Activated naive CD8-positive, alpha-beta T cell (primary cell): ENCODE measurements around the gene SSBP1.
"Not testable (repeated sequence)": the region's sequence is repeated elsewhere in the genome, so short reads cannot be mapped to it uniquely, and the experiment has no call there.

Experiments
- H3K27ac Mint-ChIP-seq: one replicate; pipeline ENCODE4 v1.8.0; 2021; ENCODE audit warnings: mixed read lengths
- H3K27me3 Mint-ChIP-seq: one replicate; pipeline ENCODE4 v1.8.0; 2021; ENCODE audit warnings: mixed read lengths
- H3K36me3 Mint-ChIP-seq: one replicate; pipeline ENCODE4 v1.8.0; 2021; ENCODE audit warnings: mixed read lengths
- H3K4me1 Mint-ChIP-seq: one replicate; pipeline ENCODE4 v1.8.0; 2021; ENCODE audit warnings: low read depth, mixed read lengths
- H3K4me3 Mint-ChIP-seq: one replicate; pipeline ENCODE4 v1.8.0; 2021; ENCODE audit warnings: mild to moderate bottlenecking, mixed read lengths
- H3K9me3 Mint-ChIP-seq: one replicate; pipeline ENCODE4 v1.8.0; 2021; ENCODE audit warnings: low read depth, mixed read lengths

The SSBP1 gene

GRCh38 chr7:141717450-141717849, 20.7 kb upstream of the SSBP1 start:
- Mint-ChIP-seq H3K9me3 (no peaks in the 10 kb centered on the region), H3K27ac (no peak overlapping the region), H3K36me3 (peaks cover 4% of the 10 kb centered on the region), H3K4me1 (no peaks in the 10 kb centered on the region), H3K4me3 (no peak overlapping the region), H3K27me3 (no peaks in the 10 kb centered on the region)

GRCh38 chr7:141722529-141722928, 15.6 kb upstream of the SSBP1 start:
- Mint-ChIP-seq H3K36me3 (peaks cover 11% of the 10 kb centered on the region), H3K9me3 (no peaks in the 10 kb centered on the region), H3K4me1 (no peaks in the 10 kb centered on the region), H3K4me3 (no peak overlapping the region), H3K27me3 (no peaks in the 10 kb centered on the region), H3K27ac (no peak overlapping the region)

- Mint-ChIP-seq H3K27ac (no peak overlapping the region), H3K4me3 (no peak overlapping the region), H3K27me3 (no peaks in the 10 kb centered on the region), H3K36me3 (peaks cover 6% of the 10 kb centered on the region), H3K4me1 (no peaks in the 10 kb centered on the region), H3K9me3 (no peaks in the 10 kb centered on the region)
Observed at GRCh38 chr7:141729020-141729419, 9.1 kb upstream of the SSBP1 start.

- Mint-ChIP-seq H3K9me3 (no peaks in the 10 kb centered on the region), H3K36me3 (peaks cover 3% of the 10 kb centered on the region), H3K27me3 (no peaks in the 10 kb centered on the region), H3K4me3 (no peak overlapping the region), H3K4me1 (no peaks in the 10 kb centered on the region), H3K27ac (no peak overlapping the region)
Observed at GRCh38 chr7:141731476-141732149, 6.5 kb upstream of the SSBP1 start.

GRCh38 chr7:141737118-141737835, 881 bp upstream of the SSBP1 start:
- Mint-ChIP-seq H3K36me3 (peaks cover 12% of the 10 kb centered on the region), H3K27ac (peak overlapping the region; percentile 95), H3K4me1 (peaks cover 40% of the 10 kb centered on the region), H3K27me3 (no peaks in the 10 kb centered on the region), H3K4me3 (peak overlapping the region; percentile 95), H3K9me3 (no peaks in the 10 kb centered on the region)

- Mint-ChIP-seq H3K4me3 (peak overlapping the region; percentile 95), H3K27ac (peak overlapping the region; percentile 95), H3K9me3 (no peaks in the 10 kb centered on the region), H3K36me3 (peaks cover 16% of the 10 kb centered on the region), H3K27me3 (no peaks in the 10 kb centered on the region), H3K4me1 (peaks cover 47% of the 10 kb centered on the region)
Observed at GRCh38 chr7:141738592-141739013, 445 bp downstream of the SSBP1 start.

GRCh38 chr7:141739250-141739649, 1.1 kb downstream of the SSBP1 start:
- Mint-ChIP-seq H3K4me1 (peaks cover 52% of the 10 kb centered on the region), H3K9me3 (no peaks in the 10 kb centered on the region), H3K27ac (peak overlapping the region; percentile 95), H3K36me3 (peaks cover 16% of the 10 kb centered on the region), H3K27me3 (no peaks in the 10 kb centered on the region), H3K4me3 (peak overlapping the region; percentile 95)

GRCh38 chr7:141742229-141742628, 4.1 kb downstream of the SSBP1 start:
- no peaks in the 10 kb centered on the region for H3K27me3 Mint-ChIP-seq
- H3K36me3 Mint-ChIP-seq: peaks cover 16% of the 10 kb centered on the region
- H3K4me1 Mint-ChIP-seq: peaks cover 52% of the 10 kb centered on the region
- H3K4me3 Mint-ChIP-seq: peak overlapping the region; percentile 32
- H3K27ac Mint-ChIP-seq: peak overlapping the region; percentile 50
- H3K9me3 Mint-ChIP-seq: no peaks in the 10 kb centered on the region

- H3K9me3 Mint-ChIP-seq: no peaks in the 10 kb centered on the region
- H3K4me3 Mint-ChIP-seq: no peak overlapping the region
- no peaks in the 10 kb centered on the region for H3K27me3 Mint-ChIP-seq
- peaks cover 40% of the 10 kb centered on the region for H3K4me1 Mint-ChIP-seq
- H3K27ac Mint-ChIP-seq: no peak overlapping the region
- H3K36me3 Mint-ChIP-seq: peaks cover 13% of the 10 kb centered on the region
Observed at GRCh38 chr7:141744131-141744530, 6.0 kb downstream of the SSBP1 start.

- no peak overlapping the region for H3K4me3 Mint-ChIP-seq
- H3K27me3 Mint-ChIP-seq: no peaks in the 10 kb centered on the region
- peaks cover 15% of the 10 kb centered on the region for H3K9me3 Mint-ChIP-seq
- no peak overlapping the region for H3K27ac Mint-ChIP-seq
- peaks cover 37% of the 10 kb centered on the region for H3K36me3 Mint-ChIP-seq
- peaks cover 8% of the 10 kb centered on the region for H3K4me1 Mint-ChIP-seq
Observed at GRCh38 chr7:141748396-141748795, 10.2 kb downstream of the SSBP1 start.

GRCh38 chr7:141751904-141752303, 13.7 kb downstream of the SSBP1 start:
- not testable (repeated sequence) for H3K27me3 Mint-ChIP-seq, H3K4me1 Mint-ChIP-seq, H3K27ac Mint-ChIP-seq, H3K4me3 Mint-ChIP-seq
- peaks cover 15% of the 10 kb centered on the region for H3K9me3 Mint-ChIP-seq
- H3K36me3 Mint-ChIP-seq: peaks cover 54% of the 10 kb centered on the region

GRCh38 chr7:141752634-141753033, 14.5 kb downstream of the SSBP1 start:
- no peak overlapping the region for H3K27ac Mint-ChIP-seq
- H3K9me3 Mint-ChIP-seq: peaks cover 15% of the 10 kb centered on the region
- H3K36me3 Mint-ChIP-seq: peaks cover 54% of the 10 kb centered on the region

GRCh38 chr7:141754939-141755338, 16.8 kb downstream of the SSBP1 start:
- Mint-ChIP-seq H3K4me3 (no peak overlapping the region), H3K27me3 (no peaks in the 10 kb centered on the region), H3K9me3 (peaks cover 13% of the 10 kb centered on the region), H3K4me1 (peaks cover 7% of the 10 kb centered on the region), H3K36me3 (peaks cover 56% of the 10 kb centered on the region), H3K27ac (no peak overlapping the region)

More at GRCh38 chr7:141752634-141753033, 14.5 kb downstream of the SSBP1 start:
- Mint-ChIP-seq H3K4me3 (no peak overlapping the region), H3K4me1 (peaks cover 7% of the 10 kb centered on the region), H3K27me3 (no peaks in the 10 kb centered on the region)

GRCh38 chr7:141763797-141764196, 25.6 kb downstream of the SSBP1 start, which contains the start of gene TAS2R3:
TAS2R3 (plus strand) TSS chr7:141764097; CDS start chr7:141764159, 62 bp downstream.
- Mint-ChIP-seq H3K4me1 (peaks cover 3% of the 10 kb centered on the region), H3K27ac (no peak within 1 kb of the TSS), H3K36me3 (peaks cover 43% of the 10 kb centered on the region), H3K9me3 (no peaks in the 10 kb centered on the region), H3K27me3 (no peaks in the 10 kb centered on the region), H3K4me3 (no peak within 1 kb of the TSS)

- not testable (repeated sequence) for H3K27me3 Mint-ChIP-seq, H3K4me3 Mint-ChIP-seq, H3K4me1 Mint-ChIP-seq, H3K9me3 Mint-ChIP-seq, H3K27ac Mint-ChIP-seq
- peaks cover 24% of the 10 kb centered on the region for H3K36me3 Mint-ChIP-seq
Observed at GRCh38 chr7:141770083-141770583, 32.0 kb downstream of the SSBP1 start.
